ENCODE data around the gene KRT38.
A peak's percentile ranks its signal among the peaks of the same experiment; 100 is the strongest.

Gene KRT38

GRCh38 chr17:41440531-41441033 is at the start of gene KRT38:
KRT38 (minus strand) TSS chr17:41440983; CDS start chr17:41440921, 62 bp downstream.
- no peak for DNase-seq (ENCODE audit: low read depth)
- no peak within 1 kb of the TSS for H3K4me3 ChIP-seq (replicated peaks; ENCODE audit: low read depth, low read length)
- TF ChIP-seq CTCF (IDR thresholded peaks at IDR 0.05; ENCODE audit: low read length, missing control alignments): no peak

- TF ChIP-seq CTCF (IDR thresholded peaks at IDR 0.05; ENCODE audit: low read length, missing control alignments): no peak
- no peak within 1 kb of the TSS for H3K4me3 ChIP-seq (replicated peaks; ENCODE audit: low read depth, low read length)
- DNase-seq (ENCODE audit: low read depth): no peak
Observed at GRCh38 chr17:41489531-41489930, 48.7 kb upstream of the KRT38 start, which contains the start of gene KRT36. KRT36 (minus strand) TSS chr17:41489910; CDS start chr17:41489864, 46 bp downstream.

- no peak overlapping the region for H3K4me3 ChIP-seq (replicated peaks; ENCODE audit: low read depth, low read length)
- DNase-seq (ENCODE audit: low read depth): no peak
Observed at GRCh38 chr17:41486809-41487530, 46.2 kb upstream of the KRT38 start.

GRCh38 chr17:41486316-41486715 is 45.5 kb upstream of the KRT38 start:
- no peak for DNase-seq (ENCODE audit: low read depth)
- no peak for TF ChIP-seq CTCF (IDR thresholded peaks at IDR 0.05; ENCODE audit: low read length, missing control alignments)
- H3K4me3 ChIP-seq (replicated peaks; ENCODE audit: low read depth, low read length): no peak overlapping the region

More at GRCh38 chr17:41486809-41487530, 46.2 kb upstream of the KRT38 start:
- peak; percentile 48 for TF ChIP-seq CTCF (IDR thresholded peaks at IDR 0.05; ENCODE audit: low read length, missing control alignments)

GRCh38 chr17:41484920-41485904 is 44.4 kb upstream of the KRT38 start:
- H3K4me3 ChIP-seq (replicated peaks; ENCODE audit: low read depth, low read length): no peak overlapping the region
- no peak for TF ChIP-seq CTCF (IDR thresholded peaks at IDR 0.05; ENCODE audit: low read length, missing control alignments)
- DNase-seq (ENCODE audit: low read depth): no peak

GRCh38 chr17:41483991-41484826 is 43.4 kb upstream of the KRT38 start:
- no peak for TF ChIP-seq CTCF (IDR thresholded peaks at IDR 0.05; ENCODE audit: low read length, missing control alignments)
- no peak for DNase-seq (ENCODE audit: low read depth)
- H3K4me3 ChIP-seq (replicated peaks; ENCODE audit: low read depth, low read length): no peak overlapping the region

Data from fibroblast of pulmonary artery (primary cell).